ENCODE results near the gene TMX4.

The TMX4 gene

GRCh38 chr20:8021541-8022269 is 2.1 kb upstream of the TMX4 start:
- no peak for DNase-seq (ENCODE audit: extremely low spot score)
- no peak for TF ChIP-seq CTCF (IDR thresholded peaks at IDR 0.05; ENCODE audit: control extremely low read depth, extremely low read depth, low read depth, missing control alignments)
- POLR2A ChIA-PET, result no interaction called here
- CTCF ChIA-PET, result interaction anchor here (0.9 to 4.7 kb wide), 7 partner anchors 8 to 713 kb away, joined by 3 to 25 read pairs (median 5); no protein-coding TSS in a partner anchor

GRCh38 chr20:8020314-8021079 is 936 bp upstream of the TMX4 start:
- DNase-seq (ENCODE audit: extremely low spot score), result peak; percentile 26
- POLR2A ChIA-PET, result no interaction called here
- CTCF ChIA-PET, result interaction anchor here (0.6 to 4.7 kb wide), 7 partner anchors 9 to 703 kb away, joined by 3 to 25 read pairs (median 5); no protein-coding TSS in a partner anchor
- TF ChIP-seq CTCF (IDR thresholded peaks at IDR 0.05; ENCODE audit: control extremely low read depth, extremely low read depth, low read depth, missing control alignments), result no peak

GRCh38 chr20:8019998-8020247 is 362 bp upstream of the TMX4 start:
- CTCF ChIA-PET, result interaction anchor here (0.6 to 1.1 kb wide), 3 partner anchors 11 to 23 kb away, joined by 3 read pairs; no protein-coding TSS in a partner anchor
- POLR2A ChIA-PET, result no interaction called here

GRCh38 chr20:8018958-8019245 is 659 bp downstream of the TMX4 start:
- ChIA-PET CTCF (no interaction called here), POLR2A (interaction anchor here (0.6 kb wide), 1 partner anchor 1976 kb away, joined by 3 read pairs; no protein-coding TSS in a partner anchor)
- no peak for TF ChIP-seq CTCF (IDR thresholded peaks at IDR 0.05; ENCODE audit: control extremely low read depth, extremely low read depth, low read depth, missing control alignments)
- DNase-seq (ENCODE audit: extremely low spot score), result peak; percentile 81

More at GRCh38 chr20:8019998-8020247, 362 bp upstream of the TMX4 start:
- TF ChIP-seq CTCF (IDR thresholded peaks at IDR 0.05; ENCODE audit: control extremely low read depth, extremely low read depth, low read depth, missing control alignments), result no peak
- DNase-seq (ENCODE audit: extremely low spot score), result no peak

GRCh38 chr20:8012724-8013123 is 6.8 kb downstream of the TMX4 start:
- ChIA-PET POLR2A (no interaction called here), CTCF (interaction anchor here (1.4 kb wide), 1 partner anchor 76 kb away, joined by 3 read pairs; no protein-coding TSS in a partner anchor)
- no peak for TF ChIP-seq CTCF (IDR thresholded peaks at IDR 0.05; ENCODE audit: control extremely low read depth, extremely low read depth, low read depth, missing control alignments)
- DNase-seq (ENCODE audit: extremely low spot score), result no peak

- CTCF ChIA-PET, result interaction anchor here (1.2 kb wide), 1 partner anchor 18 kb away, joined by 4 read pairs; no protein-coding TSS in a partner anchor
These were observed 10.8 kb downstream of the TMX4 start for GRCh38 chr20:8008733-8009132.

More at GRCh38 chr20:8008733-8009132, 10.8 kb downstream of the TMX4 start:
- no peak for TF ChIP-seq CTCF (IDR thresholded peaks at IDR 0.05; ENCODE audit: control extremely low read depth, extremely low read depth, low read depth, missing control alignments)
- no peak for DNase-seq (ENCODE audit: extremely low spot score)
- POLR2A ChIA-PET, result no interaction called here
